T-helper 1 cell (primary cell): ENCODE measurements around the gene NKAIN4.
"Not testable (repeated sequence)": the region's sequence is repeated elsewhere in the genome, so short reads cannot be mapped to it uniquely, and the experiment has no call there.

Source experiments
- DNase-seq, 5 donors: peaks; one replicate each; pipeline ENCODE4 v3.0.0-alpha.2; 2012 to 2020

Gene NKAIN4

DNA sequence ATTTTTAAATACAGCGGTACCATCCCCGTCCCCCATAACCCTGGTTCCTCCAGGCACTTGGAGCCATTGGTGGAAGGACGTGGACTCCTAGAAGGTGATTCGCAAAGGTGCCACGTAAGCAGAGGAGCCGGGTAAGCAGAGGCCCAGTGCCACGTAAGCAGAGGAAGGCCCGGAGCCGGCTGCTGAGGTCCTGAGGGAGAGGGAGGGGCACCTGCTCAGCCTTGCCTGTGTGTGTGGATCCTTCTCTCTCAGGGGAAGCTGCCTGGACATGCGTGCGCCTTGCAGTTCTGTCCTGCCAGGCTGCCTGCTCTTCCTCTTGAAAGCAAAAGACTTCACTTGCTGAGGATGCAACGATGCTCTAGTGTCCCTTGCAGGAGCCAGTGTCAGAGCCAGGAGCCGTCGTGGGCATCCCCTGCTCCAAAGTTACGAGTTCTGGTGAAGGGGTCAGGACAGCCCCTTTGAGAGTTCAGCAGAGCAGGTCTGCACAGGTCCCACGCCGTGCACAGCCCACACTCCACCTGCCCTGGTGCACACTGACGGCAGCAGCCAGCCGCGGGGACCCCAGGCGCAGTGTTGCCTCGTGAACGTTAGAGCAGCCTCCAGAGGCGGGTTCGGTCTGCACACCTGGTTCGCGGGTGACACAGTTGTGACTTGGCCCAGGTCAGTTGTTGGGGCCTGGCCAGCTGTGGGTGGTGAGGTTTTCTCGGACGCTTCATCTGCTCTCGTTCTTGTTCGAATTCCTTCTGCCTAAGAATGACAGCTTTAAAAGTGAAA is 1.9 kb upstream of the NKAIN4 start:
- DNase-seq: no peak

- DNase-seq: no peak
Measured at GRCh38 chr20:63254606-63255384, 532 bp upstream of the NKAIN4 start.

DNA sequence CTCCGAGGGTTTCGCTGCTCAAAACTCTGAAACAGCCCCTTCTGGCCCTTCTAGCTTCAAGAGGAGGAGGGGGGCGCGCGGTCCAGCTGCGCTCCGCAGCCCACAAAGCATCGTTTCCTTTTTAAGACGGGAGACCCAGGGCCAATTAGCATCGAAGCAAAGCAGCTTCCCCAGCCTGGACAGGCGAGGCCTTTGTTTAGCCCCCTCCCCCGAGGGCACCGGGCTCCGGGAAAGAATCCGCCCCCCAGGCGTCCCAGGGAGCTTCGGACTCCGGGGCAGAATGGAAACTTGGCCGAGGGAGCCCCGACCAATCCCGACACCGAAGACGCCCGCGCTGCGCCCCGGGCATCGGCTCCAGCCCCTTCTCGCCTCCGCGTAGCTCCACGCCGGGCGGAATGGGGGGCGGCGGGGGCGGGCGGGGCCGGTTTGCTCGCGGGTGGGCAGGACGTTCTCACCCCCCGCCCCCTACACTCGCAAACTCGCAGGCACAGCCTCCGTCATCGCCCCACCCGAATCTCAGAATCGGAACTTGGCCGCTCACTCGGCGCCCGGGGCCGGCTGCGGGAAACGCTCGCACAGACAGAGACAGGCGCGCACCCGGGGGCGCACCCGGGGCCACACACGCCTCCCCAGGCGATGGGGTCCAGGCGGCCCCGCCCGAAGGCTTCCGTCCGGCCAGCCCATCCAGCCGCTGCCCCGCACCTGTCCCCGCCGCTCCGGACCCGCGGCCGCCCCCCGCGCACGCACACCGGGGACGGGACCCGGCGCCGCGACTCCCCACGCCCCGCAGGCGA is 628 bp downstream of the NKAIN4 start:
- no peak for DNase-seq

GRCh38 chr20:63253065-63253437 is 1.2 kb downstream of the NKAIN4 start:
- no peak for DNase-seq

DNA sequence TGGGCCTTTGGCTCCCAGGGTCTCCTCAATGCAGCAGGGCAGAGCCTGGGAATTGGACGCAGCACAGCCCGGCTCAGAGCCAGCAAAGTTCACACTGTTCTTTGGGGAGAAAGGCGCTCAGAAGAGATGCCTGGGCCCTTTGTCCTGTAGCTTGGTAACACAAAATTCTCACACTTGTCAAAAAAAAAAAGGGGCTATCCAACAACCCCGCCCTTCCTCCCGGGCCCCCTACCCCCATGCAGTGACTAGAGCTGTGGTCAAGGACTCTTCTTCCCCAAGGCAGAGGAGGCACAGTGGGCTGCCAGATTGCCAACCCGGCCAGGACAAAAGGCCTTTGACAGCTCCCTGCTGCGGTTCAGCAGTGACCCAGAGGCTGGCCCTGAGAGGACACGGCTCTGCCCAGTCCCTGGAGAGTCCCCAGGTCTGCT is 2.0 kb downstream of the NKAIN4 start:
- DNase-seq: no peak

DNA sequence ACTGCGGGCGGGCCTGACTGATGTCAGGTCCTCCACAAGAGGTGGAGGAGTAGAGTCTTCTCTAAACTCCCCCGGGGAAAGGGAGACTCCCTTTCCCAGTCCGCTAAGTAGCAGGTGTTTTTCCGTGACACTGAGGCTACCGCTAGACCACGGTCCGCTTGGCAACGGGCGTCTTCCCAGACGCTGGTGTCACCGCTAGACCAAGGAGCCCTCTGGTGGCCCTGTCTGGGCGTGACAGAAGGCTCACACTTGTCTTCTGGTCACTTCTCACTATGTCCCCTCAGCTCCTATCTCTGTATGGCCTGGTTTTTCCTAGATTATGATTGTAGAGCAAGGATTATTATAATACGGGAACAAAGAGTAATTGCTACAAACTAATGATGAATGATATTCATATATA is 2.9 kb downstream of the NKAIN4 start:
- not testable (repeated sequence) for DNase-seq

DNA sequence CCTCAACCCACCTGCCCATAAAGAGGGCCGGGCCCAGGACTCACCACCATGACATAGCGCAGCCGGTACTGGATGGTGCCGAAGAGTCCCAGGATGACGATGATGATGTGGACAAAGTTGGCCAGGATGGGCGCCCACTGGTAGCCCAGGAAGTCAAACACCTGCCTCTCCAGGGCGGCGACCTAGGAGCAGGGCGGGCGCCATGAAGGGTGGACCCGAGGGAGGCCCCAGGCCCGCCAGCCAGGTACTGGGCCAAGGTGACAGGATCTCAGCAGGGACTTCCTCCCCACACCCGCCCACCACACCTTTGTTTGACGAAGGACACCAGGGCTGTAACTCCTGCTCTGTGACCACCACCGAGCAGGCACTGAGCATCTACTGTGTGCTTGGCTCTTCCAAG is 4.4 kb downstream of the NKAIN4 start:
- no peak for DNase-seq

DNA sequence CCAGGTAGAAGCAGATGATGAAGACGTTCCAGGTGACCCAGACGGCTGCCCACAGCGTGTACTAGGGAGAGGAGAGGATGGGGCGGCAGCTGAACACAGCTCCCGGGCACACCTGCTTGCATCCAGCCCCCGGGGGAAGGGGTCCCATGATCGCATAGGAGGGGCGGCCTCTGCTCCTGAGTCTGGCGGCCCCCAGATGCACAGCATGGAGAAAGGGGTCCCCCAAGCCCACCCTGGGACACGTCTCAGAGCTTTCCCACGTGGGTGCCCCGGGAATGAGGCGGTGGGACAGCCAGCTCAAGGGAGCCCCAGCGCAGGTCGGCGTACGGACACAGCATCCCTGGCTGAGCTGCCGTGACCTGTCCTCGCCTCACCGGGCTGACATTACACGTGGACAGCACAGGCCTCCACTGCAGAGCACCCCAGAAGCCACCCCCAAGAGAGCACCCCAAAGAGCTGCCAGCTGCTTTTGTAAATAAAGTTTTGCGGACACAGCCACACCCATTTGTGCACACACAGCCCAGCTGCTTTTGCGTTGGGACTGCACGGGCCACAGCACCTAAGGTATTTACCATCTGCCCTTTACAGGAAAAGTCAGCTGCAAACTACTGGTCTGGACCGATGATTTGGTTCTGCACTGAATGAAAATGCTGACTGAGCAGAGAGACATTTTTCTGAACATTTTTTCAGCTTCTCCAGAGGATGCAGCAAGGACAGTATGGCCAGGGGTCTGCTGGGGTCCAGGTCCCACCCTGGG is 5.2 kb downstream of the NKAIN4 start:
- DNase-seq: no peak

DNA sequence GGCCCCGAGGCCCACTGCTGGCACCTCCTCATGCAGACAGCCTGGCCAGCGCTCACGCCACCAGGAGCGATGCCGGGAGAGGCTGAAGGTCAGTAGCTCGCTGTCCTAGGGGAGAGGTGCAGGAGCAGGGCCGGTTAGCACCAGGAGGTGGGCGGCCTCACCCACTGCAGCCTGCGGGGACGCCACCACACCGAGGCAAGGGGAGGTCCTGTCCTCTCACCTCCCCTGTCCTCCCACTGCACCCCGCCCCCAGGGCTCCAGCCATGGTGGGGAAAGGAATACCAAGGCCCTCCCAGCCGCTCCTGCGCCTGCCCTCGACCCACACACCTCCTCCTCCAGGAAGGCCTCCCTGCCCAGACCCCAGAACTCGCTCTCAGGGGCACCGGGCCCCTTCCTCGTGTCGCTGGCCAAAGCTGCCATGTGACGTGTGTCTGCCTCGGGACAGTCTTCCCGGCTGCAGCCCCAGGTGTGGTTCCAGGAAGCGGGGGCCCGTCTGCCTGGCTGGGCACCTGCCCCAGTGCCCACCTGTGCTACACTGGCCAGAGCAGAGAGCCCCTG is 6.5 kb downstream of the NKAIN4 start:
- no peak for DNase-seq

DNA sequence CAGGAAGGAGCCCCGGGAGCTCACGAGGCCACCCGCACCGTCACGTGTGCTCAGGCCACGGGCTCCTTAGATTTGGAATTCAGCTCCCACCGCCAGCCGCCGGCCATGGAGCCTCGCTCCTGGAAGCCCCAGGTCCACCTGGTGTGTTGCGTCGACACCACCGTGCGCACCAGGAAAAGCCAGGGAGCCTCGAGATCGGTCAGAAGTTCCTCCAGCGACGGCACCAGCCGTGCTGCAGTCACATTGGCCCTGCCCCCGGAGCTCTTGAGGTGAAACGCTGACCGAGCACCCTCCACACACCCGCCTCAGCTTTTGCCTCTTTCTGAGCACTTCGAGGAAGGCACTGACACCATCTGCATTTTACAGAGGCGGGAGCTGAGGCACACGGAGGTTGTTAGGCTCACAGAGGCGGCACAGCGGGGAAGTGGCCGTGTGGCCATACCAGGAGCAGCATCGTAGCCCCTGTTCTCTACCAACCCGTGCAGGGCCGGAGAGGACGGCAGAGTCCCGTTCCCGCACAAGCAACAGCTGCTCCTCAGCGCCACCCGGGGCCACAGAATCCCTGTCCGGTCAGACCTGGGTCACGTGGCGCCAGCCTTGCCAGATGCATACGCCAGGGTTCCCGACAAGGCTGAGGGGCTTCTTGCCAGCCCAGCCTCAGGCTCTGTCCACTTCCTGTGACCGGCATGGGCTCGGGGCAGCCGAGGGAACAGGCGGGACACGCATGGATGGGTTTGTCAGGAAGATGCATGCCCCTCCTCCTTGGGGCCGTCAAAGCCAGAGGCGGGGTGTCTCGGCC is 7.6 kb downstream of the NKAIN4 start:
- DNase-seq: no peak

- DNase-seq: no peak
Measured at GRCh38 chr20:63244468-63244867, 9.8 kb downstream of the NKAIN4 start.

DNA sequence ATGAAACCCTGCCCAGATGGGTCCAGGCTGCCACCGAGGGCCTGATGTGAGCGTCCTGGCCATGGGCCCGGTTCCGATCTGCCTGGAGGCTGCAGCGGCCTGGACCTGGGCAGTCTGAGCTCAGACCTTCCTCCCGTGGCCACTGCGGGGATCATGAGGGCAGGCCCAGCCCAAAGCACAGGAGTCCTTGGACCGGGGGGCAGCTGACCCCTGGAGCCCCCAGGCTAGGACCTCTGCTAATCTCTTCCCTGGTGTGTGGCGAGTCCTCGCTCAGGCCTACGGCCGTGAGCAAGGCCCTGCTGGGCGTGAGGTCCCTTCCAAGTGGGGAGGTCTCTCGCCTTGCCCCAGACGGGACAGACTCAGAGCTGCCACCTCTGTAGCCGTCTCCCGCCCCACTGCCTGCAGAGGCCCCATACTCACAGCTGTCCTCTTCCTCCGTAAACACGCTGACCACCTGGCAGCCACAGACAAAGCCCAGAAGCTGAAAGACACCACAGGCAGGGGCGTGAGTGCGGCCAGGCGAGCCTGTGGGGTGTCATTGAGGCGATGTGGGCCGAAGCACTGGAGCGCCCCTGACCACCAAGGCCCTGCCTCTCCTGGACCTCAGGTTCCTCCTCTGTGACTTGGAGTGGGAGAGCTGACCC is 10.5 kb downstream of the NKAIN4 start:
- DNase-seq: no peak

DNA sequence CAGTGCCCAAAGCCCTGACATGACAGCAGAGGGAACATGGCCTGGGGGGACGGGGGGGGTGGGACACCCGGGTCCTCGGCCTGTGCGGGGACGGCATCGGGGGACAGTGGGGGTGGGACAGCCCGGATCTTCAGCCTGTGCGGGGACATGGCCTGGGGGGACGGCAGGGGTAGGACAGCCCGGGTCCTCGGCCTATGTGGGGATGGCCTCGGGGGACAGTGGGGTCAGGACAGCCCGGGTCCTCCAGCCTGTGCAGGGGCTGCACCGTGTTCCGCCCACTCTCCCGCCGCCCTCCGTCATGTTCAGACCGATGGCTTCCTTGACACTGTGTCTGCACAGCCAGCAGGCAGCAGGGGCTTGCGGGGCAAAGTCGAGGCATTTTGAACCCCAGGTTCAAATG is 11.5 kb downstream of the NKAIN4 start:
- no peak for DNase-seq

DNA sequence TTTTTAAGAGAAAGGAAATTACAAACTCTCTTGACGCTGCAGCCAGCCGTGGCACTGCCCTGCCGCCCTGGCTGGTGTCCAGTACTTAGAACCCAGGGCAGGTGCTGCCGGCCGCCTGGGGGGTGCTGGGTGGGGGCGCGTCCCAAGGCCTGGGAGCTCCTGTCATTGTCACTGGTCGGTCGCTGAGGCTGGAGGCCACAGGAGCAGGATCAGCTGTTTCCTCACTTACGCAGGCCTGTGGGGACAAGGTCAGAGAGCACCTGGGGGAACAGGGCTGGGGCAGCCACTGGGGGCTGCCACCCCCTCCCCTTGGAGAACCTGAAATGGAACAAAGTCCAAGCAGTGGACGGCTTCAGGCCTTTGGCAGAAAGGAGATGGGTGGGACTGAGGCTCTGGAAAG is 13.0 kb downstream of the NKAIN4 start:
- no peak for DNase-seq

GRCh38 chr20:63240004-63240403 is 14.3 kb downstream of the NKAIN4 start:
- DNase-seq: no peak

DNA sequence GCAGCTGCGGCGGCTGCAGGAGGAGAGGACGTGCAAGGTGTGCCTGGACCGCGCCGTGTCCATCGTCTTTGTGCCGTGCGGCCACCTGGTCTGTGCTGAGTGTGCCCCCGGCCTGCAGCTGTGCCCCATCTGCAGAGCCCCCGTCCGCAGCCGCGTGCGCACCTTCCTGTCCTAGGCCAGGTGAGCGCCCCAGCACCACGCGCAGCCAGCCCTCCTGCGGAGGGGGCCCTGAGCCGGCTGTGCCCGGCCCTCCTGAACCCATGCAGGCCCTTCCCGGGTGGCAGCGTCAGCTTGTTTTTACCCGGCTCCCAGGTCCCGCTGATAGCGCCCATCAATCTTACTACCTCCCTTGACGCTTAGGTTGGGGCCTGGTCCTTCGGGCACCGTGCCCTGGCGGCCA is 14.8 kb downstream of the NKAIN4 start:
- no peak for DNase-seq

GRCh38 chr20:63238514-63239125 is 15.6 kb downstream of the NKAIN4 start:
- DNase-seq: no peak

DNA sequence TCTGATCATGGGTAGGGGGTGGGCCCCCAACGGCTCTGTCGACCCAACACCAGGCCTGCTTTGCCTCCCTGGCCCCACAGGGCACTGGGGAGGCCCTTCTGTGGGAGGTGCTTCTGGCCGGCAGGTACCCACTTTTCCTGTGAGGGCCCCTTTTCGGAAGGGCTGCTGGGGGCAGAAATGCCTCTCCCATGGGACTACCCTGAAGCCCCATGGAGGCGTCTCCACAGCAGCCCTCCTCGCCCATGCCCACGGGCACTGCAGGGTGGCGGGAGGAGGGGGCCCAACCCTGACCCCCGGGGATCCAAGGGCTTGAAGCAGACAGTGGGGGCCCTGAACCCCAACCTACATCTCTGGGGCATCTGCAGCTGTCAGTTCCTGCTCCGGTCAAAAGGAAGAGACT is 16.2 kb downstream of the NKAIN4 start:
- DNase-seq: no peak

GRCh38 chr20:63236116-63236837 is 18.0 kb downstream of the NKAIN4 start:
- DNase-seq: no peak
